ENCODE measurements around the gene ZNF592.

The ZNF592 gene, protein sequence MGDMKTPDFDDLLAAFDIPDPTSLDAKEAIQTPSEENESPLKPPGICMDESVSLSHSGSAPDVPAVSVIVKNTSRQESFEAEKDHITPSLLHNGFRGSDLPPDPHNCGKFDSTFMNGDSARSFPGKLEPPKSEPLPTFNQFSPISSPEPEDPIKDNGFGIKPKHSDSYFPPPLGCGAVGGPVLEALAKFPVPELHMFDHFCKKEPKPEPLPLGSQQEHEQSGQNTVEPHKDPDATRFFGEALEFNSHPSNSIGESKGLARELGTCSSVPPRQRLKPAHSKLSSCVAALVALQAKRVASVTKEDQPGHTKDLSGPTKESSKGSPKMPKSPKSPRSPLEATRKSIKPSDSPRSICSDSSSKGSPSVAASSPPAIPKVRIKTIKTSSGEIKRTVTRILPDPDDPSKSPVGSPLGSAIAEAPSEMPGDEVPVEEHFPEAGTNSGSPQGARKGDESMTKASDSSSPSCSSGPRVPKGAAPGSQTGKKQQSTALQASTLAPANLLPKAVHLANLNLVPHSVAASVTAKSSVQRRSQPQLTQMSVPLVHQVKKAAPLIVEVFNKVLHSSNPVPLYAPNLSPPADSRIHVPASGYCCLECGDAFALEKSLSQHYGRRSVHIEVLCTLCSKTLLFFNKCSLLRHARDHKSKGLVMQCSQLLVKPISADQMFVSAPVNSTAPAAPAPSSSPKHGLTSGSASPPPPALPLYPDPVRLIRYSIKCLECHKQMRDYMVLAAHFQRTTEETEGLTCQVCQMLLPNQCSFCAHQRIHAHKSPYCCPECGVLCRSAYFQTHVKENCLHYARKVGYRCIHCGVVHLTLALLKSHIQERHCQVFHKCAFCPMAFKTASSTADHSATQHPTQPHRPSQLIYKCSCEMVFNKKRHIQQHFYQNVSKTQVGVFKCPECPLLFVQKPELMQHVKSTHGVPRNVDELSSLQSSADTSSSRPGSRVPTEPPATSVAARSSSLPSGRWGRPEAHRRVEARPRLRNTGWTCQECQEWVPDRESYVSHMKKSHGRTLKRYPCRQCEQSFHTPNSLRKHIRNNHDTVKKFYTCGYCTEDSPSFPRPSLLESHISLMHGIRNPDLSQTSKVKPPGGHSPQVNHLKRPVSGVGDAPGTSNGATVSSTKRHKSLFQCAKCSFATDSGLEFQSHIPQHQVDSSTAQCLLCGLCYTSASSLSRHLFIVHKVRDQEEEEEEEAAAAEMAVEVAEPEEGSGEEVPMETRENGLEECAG (N-terminal part only)

DNA sequence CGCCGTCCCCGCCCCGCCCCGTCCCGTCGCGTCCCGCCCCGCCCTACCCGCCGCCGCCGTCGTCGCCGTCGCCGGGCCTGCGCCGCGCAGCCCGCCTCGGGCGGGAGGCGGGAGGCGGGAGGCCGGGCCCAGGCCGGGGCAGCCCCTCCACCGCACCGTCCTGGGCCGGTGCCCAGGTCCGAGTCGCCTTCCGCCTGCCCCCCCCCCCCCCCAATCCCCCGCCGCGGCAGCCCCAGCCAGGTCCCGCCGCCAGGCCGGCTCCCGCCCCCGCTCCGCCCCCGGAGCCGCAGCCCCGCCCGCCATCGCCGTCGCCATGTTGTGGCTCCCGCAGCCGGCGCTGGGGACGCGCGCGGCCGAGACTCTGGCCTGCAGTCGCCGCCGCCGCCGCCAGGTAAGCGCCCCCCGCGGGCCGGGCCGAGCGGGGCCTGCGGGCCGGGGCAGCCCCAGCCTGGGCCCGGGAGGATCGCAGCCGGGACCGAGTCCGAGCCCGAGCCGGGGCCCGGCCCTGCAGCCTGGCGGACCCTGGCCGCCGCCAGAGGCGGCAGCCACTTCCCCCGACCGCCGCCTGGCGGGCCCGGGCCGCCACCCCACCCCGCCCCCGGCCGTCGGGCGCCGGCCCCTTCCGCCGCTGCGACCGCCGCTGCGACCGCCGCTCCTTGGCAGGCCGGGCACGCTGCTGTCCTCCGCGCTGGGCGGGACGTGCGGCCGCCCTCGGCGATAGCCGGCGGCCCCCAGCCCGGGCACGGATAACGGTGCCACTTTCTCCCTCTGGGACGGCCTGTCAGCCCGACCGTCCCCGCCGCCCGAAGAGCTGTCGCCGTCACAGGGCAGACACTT lies at the start of gene ZNF592:
Gene ZNF592, plus strand, starts transcription at position 319 of the 837 bp plus-strand sequence. CDS start 34,084 bp downstream, outside the sequence.
- H3K4me1 ChIP-seq (ENCODE audit: control insufficient read depth in 2 of 2, insufficient read depth in 2 of 2, low read length in 2 of 2), result peaks cover 28 to 36% of the 10 kb centered on the region in 2 donors
- no peaks in the 10 kb centered on the region for H3K9me3 ChIP-seq (ENCODE audit: control insufficient read depth in 2 of 2, low read length in 2 of 2)
- no peaks in the 10 kb centered on the region for H3K27me3 ChIP-seq (ENCODE audit: control insufficient read depth in 2 of 2, insufficient read depth in 2 of 2, low read length in 2 of 2)
- peak within 1 kb of the TSS; percentile 99 to 100 for H3K27ac ChIP-seq (ENCODE audit: low read depth in 2 of 2, low read length in 2 of 2)
- H3K36me3 ChIP-seq (ENCODE audit: control insufficient read depth in 2 of 2, insufficient read depth in 2 of 2, low read length in 2 of 2), result no peaks in the 10 kb centered on the region
- peak within 1 kb of the TSS; percentile 92 to 93 for H3K4me3 ChIP-seq (ENCODE audit: low read length in 2 of 2)
- H3K9ac ChIP-seq (ENCODE audit: low read depth in 1 of 2, low read length in 2 of 2), result peak within 1 kb of the TSS; percentile 98 to 99

DNA sequence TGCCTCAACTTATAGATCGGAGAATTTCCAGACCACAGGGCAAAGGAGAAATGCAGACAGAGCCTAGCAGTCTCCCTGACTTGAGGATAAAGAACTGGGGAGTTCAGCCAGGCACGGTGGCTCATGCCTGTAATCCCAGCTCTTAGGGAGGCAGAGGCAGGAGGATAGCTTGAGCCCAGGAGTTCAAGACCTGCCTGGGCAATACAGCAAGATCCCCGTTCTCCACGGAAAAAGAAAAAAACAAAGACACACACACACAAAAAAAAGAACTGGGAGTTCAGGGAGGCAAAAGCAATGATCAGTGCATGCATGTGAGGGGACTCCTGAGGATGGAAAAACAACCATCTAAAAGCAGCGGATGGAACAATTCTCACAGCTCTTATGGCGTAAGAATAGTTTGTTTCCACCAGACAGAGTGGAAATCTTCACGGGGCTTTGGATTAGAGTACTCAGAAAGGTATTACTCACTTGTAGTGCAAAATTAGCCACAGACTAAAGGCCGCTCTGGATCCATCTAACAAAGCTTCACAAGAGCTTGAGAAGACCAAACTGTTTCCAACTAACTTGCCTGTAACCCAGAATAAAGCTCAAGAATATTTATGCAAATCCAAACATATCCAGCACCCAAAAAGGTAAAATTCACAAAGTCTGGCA lies 48.7 kb upstream of the ZNF592 start:
- Histone ChIP-seq H3K4me3 (ENCODE audit: low read length in 2 of 2) (no peak overlapping the region), H3K36me3 (ENCODE audit: control insufficient read depth in 2 of 2, insufficient read depth in 2 of 2, low read length in 2 of 2) (no peaks in the 10 kb centered on the region), H3K4me1 (ENCODE audit: control insufficient read depth in 2 of 2, insufficient read depth in 2 of 2, low read length in 2 of 2) (peaks cover 0 to 7% of the 10 kb centered on the region in 2 donors), H3K27ac (ENCODE audit: low read depth in 2 of 2, low read length in 2 of 2) (no peak overlapping the region), H3K27me3 (ENCODE audit: control insufficient read depth in 2 of 2, insufficient read depth in 2 of 2, low read length in 2 of 2) (no peaks in the 10 kb centered on the region), H3K9me3 (ENCODE audit: control insufficient read depth in 2 of 2, low read length in 2 of 2) (no peaks in the 10 kb centered on the region), H3K9ac (ENCODE audit: low read depth in 1 of 2, low read length in 2 of 2) (no peak overlapping the region)

DNA sequence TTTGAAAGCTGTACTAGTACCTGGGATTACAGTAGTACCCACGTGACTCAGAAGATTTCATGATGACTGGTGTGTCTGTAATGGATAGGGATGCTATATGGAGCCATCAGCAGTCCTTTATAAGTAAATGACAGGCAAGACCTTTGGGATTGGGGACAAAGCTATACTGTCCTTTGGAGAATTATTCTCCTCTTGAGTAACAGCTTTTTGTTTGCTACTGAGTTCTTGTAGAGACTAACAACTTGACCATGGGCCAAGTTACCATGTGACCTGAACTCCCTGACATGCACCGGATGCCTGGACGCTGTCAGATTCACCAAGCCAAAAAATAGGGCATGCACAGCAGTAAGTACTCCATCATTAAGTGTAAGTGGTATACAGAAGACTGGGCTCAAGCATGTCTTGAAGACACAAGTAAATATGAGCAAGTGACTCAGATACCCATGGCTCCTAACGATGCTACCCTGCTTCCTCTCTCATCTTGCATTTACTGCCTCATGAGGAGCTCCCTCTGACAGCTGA lies 45.4 kb upstream of the ZNF592 start:
- H3K4me1 ChIP-seq (ENCODE audit: control insufficient read depth in 2 of 2, insufficient read depth in 2 of 2, low read length in 2 of 2), result peaks cover 0 to 9% of the 10 kb centered on the region in 2 donors
- H3K4me3 ChIP-seq (ENCODE audit: low read length in 2 of 2), result no peak overlapping the region
- no peak overlapping the region for H3K27ac ChIP-seq (ENCODE audit: low read depth in 2 of 2, low read length in 2 of 2)
- no peaks in the 10 kb centered on the region for H3K36me3 ChIP-seq (ENCODE audit: control insufficient read depth in 2 of 2, insufficient read depth in 2 of 2, low read length in 2 of 2)
- H3K9ac ChIP-seq (ENCODE audit: low read depth in 1 of 2, low read length in 2 of 2), result no peak overlapping the region
- H3K9me3 ChIP-seq (ENCODE audit: control insufficient read depth in 2 of 2, low read length in 2 of 2), result no peaks in the 10 kb centered on the region
- no peaks in the 10 kb centered on the region for H3K27me3 ChIP-seq (ENCODE audit: control insufficient read depth in 2 of 2, insufficient read depth in 2 of 2, low read length in 2 of 2)

DNA sequence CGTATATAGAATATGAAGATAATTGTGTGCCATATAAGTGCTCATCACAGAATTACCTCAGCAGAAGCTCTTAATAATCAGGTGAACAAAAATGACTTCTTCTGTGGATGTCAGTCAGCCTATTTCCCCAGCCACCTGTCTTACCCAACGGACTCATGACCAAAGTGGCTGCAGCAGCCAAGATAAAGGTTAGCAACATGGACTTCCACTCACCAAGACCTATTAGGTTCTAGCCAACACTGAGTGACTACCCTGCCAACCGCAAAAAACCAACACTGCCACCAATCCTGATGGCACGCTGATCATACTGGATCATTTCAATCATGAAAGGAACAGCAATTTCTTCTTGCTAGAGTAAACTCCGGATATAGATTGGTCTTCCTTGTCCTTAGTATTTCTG lies 44.6 kb upstream of the ZNF592 start:
- peaks cover 0 to 9% of the 10 kb centered on the region in 2 donors for H3K4me1 ChIP-seq (ENCODE audit: control insufficient read depth in 2 of 2, insufficient read depth in 2 of 2, low read length in 2 of 2)
- no peak overlapping the region for H3K27ac ChIP-seq (ENCODE audit: low read depth in 2 of 2, low read length in 2 of 2)
- H3K9me3 ChIP-seq (ENCODE audit: control insufficient read depth in 2 of 2, low read length in 2 of 2), result no peaks in the 10 kb centered on the region
- H3K4me3 ChIP-seq (ENCODE audit: low read length in 2 of 2), result no peak overlapping the region
- no peaks in the 10 kb centered on the region for H3K27me3 ChIP-seq (ENCODE audit: control insufficient read depth in 2 of 2, insufficient read depth in 2 of 2, low read length in 2 of 2)
- H3K36me3 ChIP-seq (ENCODE audit: control insufficient read depth in 2 of 2, insufficient read depth in 2 of 2, low read length in 2 of 2), result no peaks in the 10 kb centered on the region
- H3K9ac ChIP-seq (ENCODE audit: low read depth in 1 of 2, low read length in 2 of 2), result no peak overlapping the region

DNA sequence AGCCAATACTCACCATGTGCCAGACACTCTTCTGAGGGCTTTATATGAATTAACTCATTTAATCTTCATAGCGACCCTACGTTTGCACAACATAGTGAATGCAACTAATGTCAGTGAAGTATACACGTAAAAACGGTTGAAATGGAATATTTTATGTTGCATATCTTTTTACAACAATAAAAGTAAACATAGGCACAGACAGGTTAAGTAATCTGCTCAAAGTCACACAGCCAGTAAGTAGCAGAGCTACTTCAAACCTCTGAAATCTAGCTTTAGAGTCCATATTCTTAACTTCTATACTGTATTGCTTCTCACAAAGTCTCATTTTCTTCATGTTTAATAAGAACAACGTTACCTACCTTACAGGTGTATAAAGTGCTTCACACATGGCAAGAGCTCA lies 34.0 kb upstream of the ZNF592 start:
- no peak overlapping the region for H3K27ac ChIP-seq (ENCODE audit: low read depth in 2 of 2, low read length in 2 of 2)
- peak overlapping the region in 1 of 2 donors; percentile 87 for H3K9ac ChIP-seq (ENCODE audit: low read depth in 1 of 2, low read length in 2 of 2)
- H3K36me3 ChIP-seq (ENCODE audit: control insufficient read depth in 2 of 2, insufficient read depth in 2 of 2, low read length in 2 of 2), result no peaks in the 10 kb centered on the region
- peaks cover 11 to 27% of the 10 kb centered on the region in 2 donors for H3K4me1 ChIP-seq (ENCODE audit: control insufficient read depth in 2 of 2, insufficient read depth in 2 of 2, low read length in 2 of 2)
- no peaks in the 10 kb centered on the region for H3K27me3 ChIP-seq (ENCODE audit: control insufficient read depth in 2 of 2, insufficient read depth in 2 of 2, low read length in 2 of 2)
- peak overlapping the region; percentile 90 to 98 for H3K4me3 ChIP-seq (ENCODE audit: low read length in 2 of 2)
- H3K9me3 ChIP-seq (ENCODE audit: control insufficient read depth in 2 of 2, low read length in 2 of 2), result no peaks in the 10 kb centered on the region

DNA sequence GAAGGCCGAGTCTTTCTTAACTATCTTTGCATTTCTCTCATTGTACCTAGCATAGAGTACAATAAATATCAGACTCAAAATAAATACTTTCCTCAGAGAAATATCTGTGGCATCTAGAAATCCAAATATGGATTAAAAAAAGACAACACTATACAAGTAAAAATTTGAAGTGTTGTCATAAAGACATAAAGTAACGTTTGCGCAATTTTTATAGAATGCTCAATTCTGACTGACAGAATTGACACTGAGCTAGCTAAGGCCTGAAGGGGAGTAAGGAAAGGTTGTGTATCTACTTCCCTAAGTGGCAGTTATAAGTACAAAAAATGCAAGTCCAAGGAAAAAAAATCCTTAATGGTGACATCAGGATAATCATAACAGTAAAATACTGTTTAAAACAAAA lies 33.6 kb upstream of the ZNF592 start:
- H3K36me3 ChIP-seq (ENCODE audit: control insufficient read depth in 2 of 2, insufficient read depth in 2 of 2, low read length in 2 of 2), result no peaks in the 10 kb centered on the region
- peak overlapping the region; percentile 90 to 98 for H3K4me3 ChIP-seq (ENCODE audit: low read length in 2 of 2)
- H3K4me1 ChIP-seq (ENCODE audit: control insufficient read depth in 2 of 2, insufficient read depth in 2 of 2, low read length in 2 of 2), result peaks cover 11 to 27% of the 10 kb centered on the region in 2 donors
- H3K9ac ChIP-seq (ENCODE audit: low read depth in 1 of 2, low read length in 2 of 2), result peak overlapping the region; percentile 87 to 96
- H3K27ac ChIP-seq (ENCODE audit: low read depth in 2 of 2, low read length in 2 of 2), result peak overlapping the region; percentile 95 to 98
- no peaks in the 10 kb centered on the region for H3K9me3 ChIP-seq (ENCODE audit: control insufficient read depth in 2 of 2, low read length in 2 of 2)
- H3K27me3 ChIP-seq (ENCODE audit: control insufficient read depth in 2 of 2, insufficient read depth in 2 of 2, low read length in 2 of 2), result no peaks in the 10 kb centered on the region

DNA sequence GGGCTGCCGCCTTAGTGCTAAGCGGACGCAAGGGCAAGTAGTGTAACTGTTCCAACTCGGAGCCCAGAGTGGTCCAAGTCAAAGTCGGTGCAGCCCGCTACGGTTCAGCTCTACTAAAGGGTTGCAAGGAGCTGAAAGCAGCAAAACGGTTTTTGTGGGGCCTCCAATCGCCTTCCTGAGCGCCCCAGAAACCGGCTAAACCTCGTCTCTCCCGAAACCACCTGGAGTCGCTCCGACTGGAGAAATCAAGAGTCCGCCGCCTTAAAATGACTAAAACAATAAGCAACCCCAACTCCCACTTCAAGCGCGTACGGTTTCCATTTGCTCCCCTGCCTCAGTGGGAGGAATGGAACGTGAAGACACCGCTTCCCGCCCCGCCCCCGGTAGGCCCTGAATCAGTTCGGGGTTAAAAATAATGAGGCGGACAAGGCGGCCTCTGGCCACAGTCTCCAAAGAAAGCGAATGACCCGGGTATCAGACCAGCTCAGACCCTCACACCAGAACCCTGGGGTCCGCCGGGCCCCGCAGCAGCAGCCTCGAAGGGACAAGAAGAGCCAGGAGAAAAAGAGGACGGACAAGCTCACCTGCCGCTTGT lies 32.9 kb upstream of the ZNF592 start:
- peaks cover 11 to 27% of the 10 kb centered on the region in 2 donors for H3K4me1 ChIP-seq (ENCODE audit: control insufficient read depth in 2 of 2, insufficient read depth in 2 of 2, low read length in 2 of 2)
- no peaks in the 10 kb centered on the region for H3K27me3 ChIP-seq (ENCODE audit: control insufficient read depth in 2 of 2, insufficient read depth in 2 of 2, low read length in 2 of 2)
- peak overlapping the region; percentile 87 to 96 for H3K9ac ChIP-seq (ENCODE audit: low read depth in 1 of 2, low read length in 2 of 2)
- H3K27ac ChIP-seq (ENCODE audit: low read depth in 2 of 2, low read length in 2 of 2), result peak overlapping the region; percentile 95 to 98
- no peaks in the 10 kb centered on the region for H3K36me3 ChIP-seq (ENCODE audit: control insufficient read depth in 2 of 2, insufficient read depth in 2 of 2, low read length in 2 of 2)
- no peaks in the 10 kb centered on the region for H3K9me3 ChIP-seq (ENCODE audit: control insufficient read depth in 2 of 2, low read length in 2 of 2)
- peak overlapping the region; percentile 90 to 98 for H3K4me3 ChIP-seq (ENCODE audit: low read length in 2 of 2)

DNA sequence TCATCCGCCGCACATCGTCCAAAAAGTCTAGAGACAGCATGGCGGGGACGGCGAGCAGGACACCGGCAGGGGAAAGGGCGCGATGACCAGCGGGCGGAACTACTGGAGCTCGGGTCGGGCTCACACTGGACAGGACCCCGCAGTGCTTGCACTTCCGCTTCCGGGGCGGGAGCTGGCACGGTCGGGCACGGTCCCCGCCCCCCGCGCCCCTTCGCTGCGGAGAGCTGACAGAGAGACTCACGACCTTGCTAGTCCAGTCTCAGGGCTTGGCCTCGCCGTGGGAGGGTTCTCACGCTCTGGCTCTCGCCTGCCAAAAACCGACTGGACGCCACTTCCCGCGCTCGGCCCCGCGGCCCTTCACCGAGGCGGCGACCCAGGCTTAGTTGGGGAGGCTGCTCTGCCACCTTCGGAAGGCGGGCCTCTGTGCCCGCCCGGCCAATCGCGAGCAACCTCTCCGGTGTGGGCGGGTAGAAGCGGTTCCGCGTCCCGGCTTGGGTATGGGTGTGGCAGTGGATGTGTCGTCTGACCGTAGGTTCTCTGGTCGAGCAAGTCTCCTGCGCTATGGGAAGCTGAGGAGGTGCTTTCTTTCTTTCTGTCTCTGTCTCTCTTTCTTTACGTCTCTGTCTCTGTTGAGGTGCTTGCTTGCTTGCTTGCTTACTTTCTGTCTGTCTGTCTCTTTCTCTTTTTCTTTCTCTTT lies 32.2 kb upstream of the ZNF592 start, which contains the start of gene SEC11A:
Gene SEC11A, minus strand, starts transcription at position 104 of the 697 bp plus-strand sequence. Its CDS starts 64 bp downstream, at position 40.
- Histone ChIP-seq H3K36me3 (ENCODE audit: control insufficient read depth in 2 of 2, insufficient read depth in 2 of 2, low read length in 2 of 2) (no peaks in the 10 kb centered on the region), H3K4me3 (ENCODE audit: low read length in 2 of 2) (peak within 1 kb of the TSS; percentile 90 to 98), H3K27me3 (ENCODE audit: control insufficient read depth in 2 of 2, insufficient read depth in 2 of 2, low read length in 2 of 2) (no peaks in the 10 kb centered on the region), H3K4me1 (ENCODE audit: control insufficient read depth in 2 of 2, insufficient read depth in 2 of 2, low read length in 2 of 2) (peaks cover 11 to 27% of the 10 kb centered on the region in 2 donors), H3K9me3 (ENCODE audit: control insufficient read depth in 2 of 2, low read length in 2 of 2) (no peaks in the 10 kb centered on the region), H3K27ac (ENCODE audit: low read depth in 2 of 2, low read length in 2 of 2) (peak within 1 kb of the TSS; percentile 95 to 98), H3K9ac (ENCODE audit: low read depth in 1 of 2, low read length in 2 of 2) (peak within 1 kb of the TSS; percentile 87 to 96)
